Measurements from ENCODE around the gene ADD3.

ADD3 gene

GRCh38 chr10:110068780-110069179 is 61.0 kb downstream of the ADD3 start:
- ATAC-seq (no peak), DNase-seq (no peak)

- peak; percentile 41 for ATAC-seq
- DNase-seq = no peak
Observed at GRCh38 chr10:110069502-110069982, 61.8 kb downstream of the ADD3 start.

GRCh38 chr10:110073896-110074295 is 66.1 kb downstream of the ADD3 start:
- DNase-seq = no peak
- ATAC-seq = no peak

GRCh38 chr10:110074298-110074697 is 66.5 kb downstream of the ADD3 start:
- DNase-seq (no peak), ATAC-seq (no peak)

GRCh38 chr10:110074758-110075671 is 67.2 kb downstream of the ADD3 start:
- no peak for DNase-seq
- no peak for ATAC-seq

- no peak for ATAC-seq
- no peak for DNase-seq
Observed at GRCh38 chr10:110075686-110076085, 67.9 kb downstream of the ADD3 start.

GRCh38 chr10:110076559-110077318 is 69.0 kb downstream of the ADD3 start:
- ATAC-seq (peak; percentile 67), DNase-seq (no peak)

- DNase-seq (no peak), ATAC-seq (peak; percentile 65)
Observed at GRCh38 chr10:110077436-110078130, 69.8 kb downstream of the ADD3 start.

GRCh38 chr10:110078317-110078716 is 70.5 kb downstream of the ADD3 start:
- no peak for DNase-seq
- no peak for ATAC-seq

GRCh38 chr10:110081911-110082310 is 74.1 kb downstream of the ADD3 start:
- ATAC-seq = no peak
- no peak for DNase-seq

- DNase-seq (no peak), ATAC-seq (no peak)
Observed at GRCh38 chr10:110083884-110084283, 76.1 kb downstream of the ADD3 start.

- no peak for DNase-seq
- no peak for ATAC-seq
Observed at GRCh38 chr10:110087682-110088081, 79.9 kb downstream of the ADD3 start.

- no peak for ATAC-seq
- DNase-seq = no peak
Observed at GRCh38 chr10:110088367-110089104, 80.8 kb downstream of the ADD3 start.

GRCh38 chr10:110091830-110092229 is 84.0 kb downstream of the ADD3 start:
- DNase-seq = no peak
- peak; percentile 67 for ATAC-seq

- ATAC-seq = no peak
- DNase-seq = no peak
Observed at GRCh38 chr10:110093722-110094121, 85.9 kb downstream of the ADD3 start.

GRCh38 chr10:110094786-110095185 is 87.0 kb downstream of the ADD3 start:
- no peak for DNase-seq
- no peak for ATAC-seq

GRCh38 chr10:110101464-110102144 is 93.8 kb downstream of the ADD3 start:
- no peak for DNase-seq
- peak; percentile 84 for ATAC-seq

- DNase-seq = no peak
- ATAC-seq = no peak
Observed at GRCh38 chr10:110103921-110104461, 96.2 kb downstream of the ADD3 start.

GRCh38 chr10:110105873-110106272 is 98.1 kb downstream of the ADD3 start:
- ATAC-seq (no peak), DNase-seq (no peak)

GRCh38 chr10:110107430-110107829 is 99.6 kb downstream of the ADD3 start:
- ATAC-seq = no peak
- DNase-seq = no peak

- DNase-seq = no peak
Observed at GRCh38 chr10:110107887-110108286, 100.1 kb downstream of the ADD3 start.

More at GRCh38 chr10:110107887-110108286, 100.1 kb downstream of the ADD3 start:
- ATAC-seq = no peak
